Measurements from ENCODE around the gene RBM23. TPM values are rescaled to one million over a fixed set of nuclear protein-coding genes. Genes with fewer than 3 reads are reported as not detected.

Gene RBM23
- total RNA-seq, 3 donors from 2014 or later = 80.4 to 90.4 (median 82.5) TPM

- H3K36me3 Mint-ChIP-seq (ENCODE audit: insufficient read depth) = peaks cover 2% of the 10 kb centered on the region
- ATAC-seq (no peak), DNase-seq (no peak)
- no peaks in the 10 kb centered on the region for H3K27me3 Mint-ChIP-seq (ENCODE audit: low read depth)
- no peaks in the 10 kb centered on the region for H3K9me3 Mint-ChIP-seq
- H3K4me1 Mint-ChIP-seq (ENCODE audit: low read depth) = peaks cover 57% of the 10 kb centered on the region
- peak overlapping the region; percentile 67 for H3K4me3 Mint-ChIP-seq
These were observed 33.0 kb downstream of the RBM23 start for GRCh38 chr14:22885975-22886374.

- H3K4me3 Mint-ChIP-seq = no peak overlapping the region
- no peaks in the 10 kb centered on the region for H3K9me3 Mint-ChIP-seq
- no peaks in the 10 kb centered on the region for H3K27me3 Mint-ChIP-seq (ENCODE audit: low read depth)
- ATAC-seq = no peak
- DNase-seq = no peak
- H3K36me3 Mint-ChIP-seq (ENCODE audit: insufficient read depth) = peaks cover under 1% of the 10 kb centered on the region
- H3K4me1 Mint-ChIP-seq (ENCODE audit: low read depth) = peaks cover 50% of the 10 kb centered on the region
These were observed 34.0 kb downstream of the RBM23 start for GRCh38 chr14:22884738-22885523.

DNA sequence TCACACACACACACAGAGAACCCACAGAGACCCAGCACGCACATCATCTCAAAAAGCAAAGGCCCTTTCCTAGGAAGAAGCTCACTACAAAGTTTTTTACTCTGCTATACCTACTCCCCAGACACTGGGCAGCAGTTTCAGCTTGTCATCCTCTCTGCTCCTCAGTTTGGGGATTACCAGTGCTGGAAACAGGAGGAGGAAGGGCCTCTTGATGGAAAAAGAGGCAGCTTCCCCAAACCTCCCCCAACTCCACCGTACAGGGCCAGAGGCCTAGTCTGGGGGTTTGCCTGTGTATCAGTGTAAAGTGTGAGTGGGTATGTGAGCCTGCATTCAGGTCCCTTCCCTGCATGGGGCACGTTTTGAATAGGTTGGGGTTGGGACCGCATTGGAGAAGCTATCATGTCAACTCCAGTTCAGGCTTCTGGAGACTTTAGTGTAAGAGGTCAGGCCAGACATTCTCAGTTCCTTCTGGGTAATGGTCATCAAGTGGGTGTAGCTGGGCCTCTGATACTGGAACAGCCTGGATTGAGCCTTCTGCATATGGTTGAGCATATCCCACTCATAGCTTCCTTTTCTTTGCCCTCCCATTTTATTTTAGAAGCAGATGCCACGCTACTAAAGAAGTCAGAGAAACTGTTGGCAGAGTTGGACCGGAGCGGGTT lies 34.7 kb downstream of the RBM23 start:
- Mint-ChIP-seq H3K4me3 (no peak overlapping the region), H3K27me3 (ENCODE audit: low read depth) (no peaks in the 10 kb centered on the region), H3K4me1 (ENCODE audit: low read depth) (peaks cover 45% of the 10 kb centered on the region), H3K9me3 (no peaks in the 10 kb centered on the region), H3K36me3 (ENCODE audit: insufficient read depth) (no peaks in the 10 kb centered on the region)
- ATAC-seq (no peak), DNase-seq (no peak)

GRCh38 chr14:22883173-22883976 lies 35.6 kb downstream of the RBM23 start, which contains the start of gene REM2:
REM2 (plus strand) TSS chr14:22883222; CDS start chr14:22883288, 66 bp downstream.
- no peaks in the 10 kb centered on the region for H3K9me3 Mint-ChIP-seq
- no peak within 1 kb of the TSS for H3K4me3 Mint-ChIP-seq
- peaks cover 41% of the 10 kb centered on the region for H3K4me1 Mint-ChIP-seq (ENCODE audit: low read depth)
- no peaks in the 10 kb centered on the region for H3K27me3 Mint-ChIP-seq (ENCODE audit: low read depth)
- H3K36me3 Mint-ChIP-seq (ENCODE audit: insufficient read depth) = peaks cover 2% of the 10 kb centered on the region
- ATAC-seq = no peak
- DNase-seq = no peak

DNA sequence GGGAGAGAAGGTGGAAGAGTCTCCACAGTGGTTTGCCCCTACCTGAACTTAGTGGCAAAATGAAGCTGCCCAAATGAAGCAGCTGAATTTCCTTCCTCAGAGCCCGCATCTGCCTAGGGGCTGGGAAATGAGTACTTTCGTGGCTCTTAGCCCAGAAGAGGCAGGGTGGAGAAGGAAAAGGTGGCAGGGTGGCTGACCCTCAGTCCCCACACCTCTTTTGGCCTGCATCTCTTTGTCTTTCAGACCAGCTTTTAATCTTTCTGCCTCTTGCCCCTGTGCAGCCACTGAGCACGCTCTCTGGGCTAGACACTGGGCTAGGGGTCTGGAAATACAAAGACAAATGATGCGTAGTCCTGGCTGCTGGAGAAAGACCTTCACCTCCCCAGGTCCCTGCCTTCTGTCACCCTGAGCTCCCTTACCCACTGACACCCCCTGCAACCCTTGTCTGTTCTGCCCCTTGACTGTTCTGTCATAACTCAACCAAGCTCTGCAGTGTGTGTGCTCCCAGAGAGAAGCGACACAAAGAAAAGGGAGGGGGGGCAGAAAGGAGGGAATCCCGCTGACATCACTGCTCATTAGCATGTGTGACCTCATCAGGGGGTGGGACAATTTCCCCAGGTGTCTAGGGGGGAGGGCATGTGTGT lies 36.3 kb downstream of the RBM23 start:
- Mint-ChIP-seq H3K4me1 (ENCODE audit: low read depth) (peaks cover 34% of the 10 kb centered on the region), H3K4me3 (no peak overlapping the region), H3K9me3 (no peaks in the 10 kb centered on the region), H3K36me3 (ENCODE audit: insufficient read depth) (peaks cover 8% of the 10 kb centered on the region), H3K27me3 (ENCODE audit: low read depth) (no peaks in the 10 kb centered on the region)
- peak in 1 of 2 donors; percentile 5 for ATAC-seq
- DNase-seq = peak; percentile 63

GRCh38 chr14:22882064-22882463 lies 36.9 kb downstream of the RBM23 start:
- DNase-seq (no peak), ATAC-seq (no peak)
- no peak overlapping the region for H3K4me3 Mint-ChIP-seq
- peaks cover 28% of the 10 kb centered on the region for H3K4me1 Mint-ChIP-seq (ENCODE audit: low read depth)
- peaks cover 8% of the 10 kb centered on the region for H3K36me3 Mint-ChIP-seq (ENCODE audit: insufficient read depth)
- no peaks in the 10 kb centered on the region for H3K27me3 Mint-ChIP-seq (ENCODE audit: low read depth)
- H3K9me3 Mint-ChIP-seq = no peaks in the 10 kb centered on the region

DNA sequence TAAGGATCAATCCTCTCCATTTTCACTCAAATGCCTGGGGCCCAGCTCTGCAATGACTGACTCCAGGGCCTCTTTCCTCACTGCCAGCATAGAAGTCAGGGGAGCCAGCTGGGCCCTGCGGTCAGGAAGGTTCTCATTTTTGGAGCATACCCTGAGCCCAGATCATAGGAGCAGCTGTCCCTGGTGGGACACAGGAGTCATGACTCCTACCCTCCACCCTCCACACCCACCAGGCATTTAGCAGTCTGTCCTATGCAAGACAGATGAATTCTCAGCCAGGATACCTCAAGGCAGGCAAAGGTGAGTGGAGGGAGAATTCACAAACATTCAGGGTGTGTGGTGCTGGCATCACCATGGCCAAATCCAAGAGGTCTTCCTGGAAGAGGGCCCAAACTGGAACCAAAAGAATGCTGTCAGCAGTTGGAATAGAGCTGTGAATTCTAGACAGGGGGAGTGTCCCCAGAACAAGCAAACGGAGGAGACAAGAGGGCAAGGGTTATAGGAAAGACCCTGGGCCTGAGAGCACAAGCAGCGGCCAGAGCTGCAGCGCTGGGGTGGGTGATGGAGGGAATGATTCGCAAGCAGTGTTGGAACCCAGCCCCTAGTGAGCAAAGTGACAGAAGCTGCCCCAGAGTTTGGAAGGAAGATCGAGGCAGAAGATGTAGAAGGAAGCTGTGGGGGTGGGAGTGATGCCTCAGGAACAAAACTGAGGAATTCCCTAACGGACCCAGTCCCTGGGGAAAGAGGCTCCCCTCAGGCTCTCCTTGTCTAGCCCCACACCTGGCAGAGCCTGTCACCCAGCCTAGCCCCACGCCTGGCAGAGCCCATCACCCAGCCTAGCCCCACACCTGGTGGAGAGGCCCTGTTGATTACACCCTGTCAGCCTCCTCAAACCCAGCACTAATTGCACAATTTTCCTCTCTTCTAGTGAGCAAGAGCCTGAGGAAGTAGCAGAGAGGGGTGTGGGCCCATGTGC lies 40.4 kb downstream of the RBM23 start:
- H3K27me3 Mint-ChIP-seq (ENCODE audit: low read depth) = no peaks in the 10 kb centered on the region
- DNase-seq = no peak
- no peaks in the 10 kb centered on the region for H3K9me3 Mint-ChIP-seq
- peaks cover 22% of the 10 kb centered on the region for H3K4me1 Mint-ChIP-seq (ENCODE audit: low read depth)
- no peak for ATAC-seq
- H3K36me3 Mint-ChIP-seq (ENCODE audit: insufficient read depth) = peaks cover 20% of the 10 kb centered on the region
- H3K4me3 Mint-ChIP-seq = no peak overlapping the region

DNA sequence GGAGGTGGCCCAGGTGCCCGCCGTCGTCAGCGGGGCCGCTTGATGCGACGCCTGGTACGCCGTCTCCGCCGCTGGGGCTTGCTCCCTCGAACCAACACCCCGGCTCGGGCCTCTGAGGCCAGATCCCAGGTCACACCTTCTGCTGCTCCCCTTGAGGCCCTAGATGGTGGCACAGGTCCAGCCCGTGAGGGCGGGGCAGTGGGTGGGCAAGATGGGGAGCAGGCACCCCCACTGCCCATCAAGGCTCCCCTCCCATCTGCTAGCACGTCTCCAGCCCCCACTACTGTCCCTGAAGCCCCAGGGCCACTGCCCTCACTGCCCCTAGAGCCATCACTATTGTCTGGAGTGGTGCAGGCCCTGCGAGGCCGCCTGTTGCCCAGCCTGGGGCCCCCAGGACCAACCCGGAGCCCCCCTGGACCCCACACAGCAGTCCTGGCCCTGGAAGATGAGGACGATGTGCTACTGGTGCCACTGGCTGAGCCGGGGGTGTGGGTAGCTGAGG lies 41.9 kb downstream of the RBM23 start:
- H3K36me3 Mint-ChIP-seq (ENCODE audit: insufficient read depth) = peaks cover 24% of the 10 kb centered on the region
- peaks cover 28% of the 10 kb centered on the region for H3K4me1 Mint-ChIP-seq (ENCODE audit: low read depth)
- no peaks in the 10 kb centered on the region for H3K27me3 Mint-ChIP-seq (ENCODE audit: low read depth)

GRCh38 chr14:22875748-22876319 lies 43.1 kb downstream of the RBM23 start:
- ATAC-seq = no peak
- DNase-seq = no peak
- H3K9me3 Mint-ChIP-seq = no peaks in the 10 kb centered on the region
- no peak overlapping the region for H3K4me3 Mint-ChIP-seq
- H3K36me3 Mint-ChIP-seq (ENCODE audit: insufficient read depth) = peaks cover 24% of the 10 kb centered on the region
- peaks cover 29% of the 10 kb centered on the region for H3K4me1 Mint-ChIP-seq (ENCODE audit: low read depth)
- no peaks in the 10 kb centered on the region for H3K27me3 Mint-ChIP-seq (ENCODE audit: low read depth)

More for the DNA sequence above, 41.9 kb downstream of the RBM23 start:
- DNase-seq (no peak), ATAC-seq (no peak)
- Mint-ChIP-seq H3K9me3 (no peaks in the 10 kb centered on the region), H3K4me3 (no peak overlapping the region)

GRCh38 chr14:22875003-22875747 lies 43.8 kb downstream of the RBM23 start:
- Mint-ChIP-seq H3K36me3 (ENCODE audit: insufficient read depth) (peaks cover 24% of the 10 kb centered on the region), H3K9me3 (no peaks in the 10 kb centered on the region)

DNA sequence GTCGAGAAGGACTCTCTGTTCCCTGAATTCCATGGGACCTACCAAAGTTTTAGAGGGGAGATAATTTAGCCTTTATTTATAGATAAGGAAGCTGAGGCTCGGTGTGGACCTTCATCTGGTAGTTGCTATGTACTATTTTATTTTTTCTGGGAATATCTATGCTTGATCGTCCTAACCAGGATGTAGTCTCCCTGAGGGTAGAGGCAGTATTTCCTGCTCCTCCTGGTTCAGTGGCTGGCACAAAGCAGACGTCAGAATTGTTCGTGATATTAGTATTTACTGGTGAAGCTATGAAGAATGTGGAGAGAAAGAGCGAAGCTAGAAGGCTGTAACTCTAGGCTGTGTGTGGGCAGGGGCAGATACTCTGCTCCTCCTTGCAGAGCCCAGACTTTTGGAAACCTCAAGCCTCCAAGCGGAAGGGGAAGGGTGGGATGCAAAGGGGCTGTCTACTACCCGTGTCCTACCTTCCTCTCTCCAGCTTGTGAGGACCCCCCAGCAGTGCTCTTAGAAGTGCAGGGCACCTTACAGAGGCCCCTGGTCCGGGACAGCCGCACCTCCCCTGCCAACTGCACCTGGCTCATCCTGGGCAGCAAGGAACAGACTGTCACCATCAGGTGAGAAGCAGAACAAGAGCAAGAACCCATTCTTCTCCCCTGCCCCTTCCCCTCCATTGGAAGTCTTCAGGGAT lies 46.0 kb downstream of the RBM23 start:
- peaks cover 18% of the 10 kb centered on the region for H3K36me3 Mint-ChIP-seq (ENCODE audit: insufficient read depth)
- peak overlapping the region; percentile 92 for H3K4me3 Mint-ChIP-seq
- no peak for DNase-seq
- peaks cover 40% of the 10 kb centered on the region for H3K4me1 Mint-ChIP-seq (ENCODE audit: low read depth)
- H3K9me3 Mint-ChIP-seq = no peaks in the 10 kb centered on the region
- H3K27me3 Mint-ChIP-seq (ENCODE audit: low read depth) = no peaks in the 10 kb centered on the region
- ATAC-seq = no peak

More at GRCh38 chr14:22875003-22875747, 43.8 kb downstream of the RBM23 start:
- no peak for DNase-seq
- Mint-ChIP-seq H3K27me3 (ENCODE audit: low read depth) (no peaks in the 10 kb centered on the region), H3K4me1 (ENCODE audit: low read depth) (peaks cover 35% of the 10 kb centered on the region), H3K4me3 (no peak overlapping the region)
- no peak for ATAC-seq
